ENCODE data around the gene PRKCE. TPM values are rescaled to one million over a fixed set of nuclear protein-coding genes. Genes with fewer than 3 reads are reported as not detected.

Gene PRKCE
- total and polyA plus RNA-seq, 2 donors (not counting 3 experiments of a cell fraction or from before 2014, with no cell fraction given) = 27.9 to 33.9 TPM

- H2AFZ ChIP-seq (ENCODE audit: low read depth, low read length) = no peak overlapping the region
- no peaks in the 10 kb centered on the region for H3K27me3 ChIP-seq (ENCODE audit: control insufficient read depth in 2 of 2, insufficient read depth in 2 of 2, low read length in 2 of 2)
- no peaks in the 10 kb centered on the region for H3K9me3 ChIP-seq (replicated peaks; ENCODE audit: control insufficient read depth, insufficient read depth, low read length)
- TF ChIP-seq GATA2 (IDR thresholded peaks at IDR 0.05; ENCODE audit: insufficient read depth, insufficient read length, low read depth, low read length) = no peak
- no peak for TF ChIP-seq POLR2AphosphoS5 (IDR thresholded peaks at IDR 0.05; ENCODE audit: insufficient read depth, low read depth, low read length)
- no peak for TF ChIP-seq POLR2A (IDR thresholded peaks at IDR 0.05; ENCODE audit: low read depth, low read length)
- TF ChIP-seq JUN (IDR thresholded peaks at IDR 0.05; ENCODE audit: borderline replicate concordance, insufficient read depth, insufficient read length, low read depth) = no peak
- TF ChIP-seq CTCF (IDR thresholded peaks at IDR 0.05; ENCODE audit: extremely low read depth in 1 of 2, insufficient read depth in 1 of 2, low read depth in 1 of 2, low read length in 2 of 2) = no peak
- no peak for TF ChIP-seq MYC (IDR thresholded peaks at IDR 0.05; ENCODE audit: low read depth, low read length)
- TF ChIP-seq MAX (IDR thresholded peaks at IDR 0.05; ENCODE audit: insufficient read depth, insufficient read length) = no peak
- TF ChIP-seq FOS (IDR thresholded peaks at IDR 0.05; ENCODE audit: borderline replicate concordance, insufficient read depth, low read length) = no peak
- FAIRE-seq (no peak), DNase-seq (ENCODE audit: low read depth, low spot score) (no peak)
- no peak overlapping the region for H3K9ac ChIP-seq (replicated peaks; ENCODE audit: extremely low read depth, insufficient read depth, low read length)
- no TSS peak for BruUV-seq (replicated peaks)
- H3K36me3 ChIP-seq (ENCODE audit: control insufficient read depth in 2 of 2, extremely low read depth in 1 of 2, insufficient read depth in 2 of 2, low read length in 2 of 2) = no peaks in the 10 kb centered on the region
- H3K4me3 ChIP-seq (replicated peaks in 1 of 3; ENCODE audit: insufficient read depth in 1 of 3, low read depth in 1 of 3, low read length in 3 of 3) = no peak overlapping the region
- dilution Hi-C loops (cut with MboI; ENCODE audit: extremely low pct_ligation_motif_present, low sequenced_read_pairs) (no loop called here), intact Hi-C loops (cut with micrococcal nuclease) (loop anchor here (5.0 kb wide), 1 partner anchor 43 kb away; no protein-coding TSS in a partner anchor)
- no peaks in the 10 kb centered on the region for H3K9me1 ChIP-seq (replicated peaks; ENCODE audit: control insufficient read depth, extremely low read depth, insufficient read depth, low read length)
- H3K79me2 ChIP-seq (ENCODE audit: control insufficient read depth, insufficient read depth, low read length) = no peaks in the 10 kb centered on the region
- no peaks in the 10 kb centered on the region for H4K20me1 ChIP-seq (replicated peaks; ENCODE audit: control insufficient read depth, extremely low read depth, insufficient read depth, low read length)
- ChIA-PET CTCF (interaction anchor here (1.4 to 3.5 kb wide), 3 partner anchors 25 to 121 kb away, joined by 5 to 17 read pairs (median 7); no protein-coding TSS in a partner anchor), POLR2A (no interaction called here)
- no peak overlapping the region for H3K4me2 ChIP-seq (ENCODE audit: insufficient read depth, low read length)
- H3K27ac ChIP-seq (ENCODE audit: insufficient read depth, low read depth, low read length) = no peak overlapping the region
- peaks cover 39% of the 10 kb centered on the region for H3K4me1 ChIP-seq (ENCODE audit: control insufficient read depth, extremely low read depth, insufficient read depth, low read length)
Observed at GRCh38 chr2:45814488-45814887, 163.0 kb downstream of the PRKCE start.
